Body of pancreas (tissue), 4 donors: Measurements from ENCODE around the gene RASSF5. TPM values are rescaled to one million over a fixed set of nuclear protein-coding genes. Genes with fewer than 3 reads are reported as not detected.
A peak's percentile ranks its signal among the peaks of the same experiment; 100 is the strongest.
"Not testable (repeated sequence)": the region's sequence is repeated elsewhere in the genome, so short reads cannot be mapped to it uniquely, and the experiment has no call there.

Experiments
- ATAC-seq: fragments of 150-250 bp; one replicate; pipeline ENCODE4 v1.9.1; 2016
- DNase-seq, 4 donors: peaks; one replicate each; pipeline ENCODE4 v3.0.0-alpha.2; 2019
- H3K27ac ChIP-seq, 4 donors: fragments of 200-600 bp; sonication (generic); 1 replicate in 3 of 4; 2 replicates in 1 of 4; pipeline versions ENCODE4 v1.5.1 to v1.6.1; 2016 to 2019; ENCODE audit warnings: mild to moderate bottlenecking in 1 of 4, mixed read lengths in 1 of 4, moderate library complexity in 1 of 4
- H3K27me3 ChIP-seq, 2 donors: fragments of 200-600 bp; sonication (generic); one replicate each; pipeline ENCODE4 v1.6.0; 2016; ENCODE audit warnings: mild to moderate bottlenecking in 1 of 2
- H3K36me3 ChIP-seq, 2 donors: fragments of 200-600 bp; sonication (generic); replicated peaks in 1 of 2; 2 replicates each; pipeline ENCODE4 v1.5.1; 2016; ENCODE audit warnings: low read depth in 2 of 2; ENCODE audit not compliant: insufficient read depth in 1 of 2
- H3K4me1 ChIP-seq: fragments of 200-600 bp; sonication (generic); one replicate; pipeline ENCODE4 v1.6.0; 2016
- H3K4me3 ChIP-seq, 2 donors: fragments of 200-600 bp; sonication (generic); 1 replicate in 1 of 2; 2 replicates in 1 of 2; pipeline ENCODE4 v1.5.1; 2016 to 2019
- H3K9me3 ChIP-seq, 3 donors: fragments of 200-600 bp; sonication (generic); 1 replicate in 2 of 3; 2 replicates in 1 of 3; pipeline ENCODE4 v1.5.1; 2016
- CTCF ChIP-seq, 7 experiments: fragments of 450-650 bp in 4 of 7; fragments of 200-600 bp in 3 of 7; sonication (generic) in 3 of 7; IDR thresholded peaks; one replicate each; pipeline ENCODE4 v1.5.1; 2016 to 2019; ENCODE audit warnings: antibody characterized with exemption in 7 of 7
- POLR2A ChIP-seq, 3 donors: fragments of 450-650 bp; IDR thresholded peaks; one replicate each; pipeline ENCODE4 v1.6.1; 2016; ENCODE audit warnings: antibody characterized with exemption in 3 of 3, mild to moderate bottlenecking in 2 of 3
- WGBS, 2 donors: methylation state at CpG; one replicate each; pipeline ENCODE4 v1.1.5; 2017; 5-methylcytosine and 5-hydroxymethylcytosine counted together
- intact Hi-C: fragments of 100-400 bp; cut with DNase I; formaldehyde crosslinking; loops from one replicate; pipeline ENCODE4 v1.15.1; 2023
- total RNA-seq, 2 donors: library from RNA; depleted of rRNA; stranded (reverse); fragments of >200 nt; gene quantifications; one replicate each; pipeline ENCODE4 v1.1.0, GENCODE V29; 2016

Gene RASSF5
- total RNA-seq, 2 donors from 2014 or later: 21.5 to 35.9 TPM

DNA sequence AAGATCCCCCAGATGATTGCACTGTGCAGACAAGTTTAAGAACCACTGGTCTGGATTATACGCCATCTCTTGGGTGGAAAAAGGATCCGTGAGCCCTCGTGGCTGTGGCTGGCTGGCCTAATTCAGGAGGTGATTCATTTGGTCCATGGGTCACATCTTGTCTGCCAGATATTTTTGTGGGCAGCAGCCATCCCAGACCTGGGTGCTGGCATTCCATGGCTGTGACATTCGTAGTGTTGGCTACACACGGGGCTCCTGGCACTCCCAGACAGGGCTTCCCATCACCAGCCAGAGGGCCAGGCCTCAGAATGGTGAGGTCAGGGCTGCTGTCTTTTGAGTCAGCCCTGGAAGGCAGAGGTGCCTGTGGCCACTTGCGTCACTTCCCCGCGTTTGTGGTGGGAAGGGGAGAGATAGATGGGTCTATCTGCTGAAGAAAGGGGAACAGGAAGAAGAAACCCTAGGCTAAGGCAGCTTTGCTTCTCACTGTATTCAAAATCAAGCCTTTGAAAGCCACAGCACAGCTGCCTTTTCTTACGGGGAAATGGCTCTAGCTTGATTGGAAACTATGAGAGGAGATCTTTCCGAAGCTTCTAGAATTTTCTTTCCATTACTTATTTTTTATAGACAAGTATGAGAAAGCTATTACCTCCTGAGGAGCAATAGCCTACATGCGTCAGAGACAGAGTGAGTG is 72.6 kb downstream of the RASSF5 start:
- intact Hi-C loops: no loop called here
- H3K9me3 ChIP-seq: no peaks in the 10 kb centered on the region
- H3K36me3 ChIP-seq: peaks cover 0 to 4% of the 10 kb centered on the region in 2 donors
- WGBS, 2 donors: 72 to 73% methylated on average over 11 of the region's 11 CpGs
- no peak overlapping the region for H3K4me3 ChIP-seq
- ATAC-seq (no peak), DNase-seq (peak in 3 of 4 donors; percentile 34 to 84 (median 47))
- TF ChIP-seq CTCF (IDR thresholded peaks at IDR 0.05) (no peak), POLR2A (IDR thresholded peaks at IDR 0.05) (peak in 1 of 3 donors; percentile 24)
- peaks cover 11% of the 10 kb centered on the region for H3K4me1 ChIP-seq
- peak overlapping the region in 2 of 4 donors; percentile 21 to 45 for H3K27ac ChIP-seq
- H3K27me3 ChIP-seq: no peaks in the 10 kb centered on the region

- no peak for ATAC-seq
- peak overlapping the region in 2 of 4 donors; percentile 3 to 45 for H3K27ac ChIP-seq
- no peaks in the 10 kb centered on the region for H3K27me3 ChIP-seq
- DNase-seq: no peak
- intact Hi-C loops: no loop called here
- TF ChIP-seq CTCF (IDR thresholded peaks at IDR 0.05) (no peak), POLR2A (IDR thresholded peaks at IDR 0.05) (no peak)
- H3K9me3 ChIP-seq: no peaks in the 10 kb centered on the region
- peaks cover 0 to 4% of the 10 kb centered on the region in 2 donors for H3K36me3 ChIP-seq
- no peak overlapping the region for H3K4me3 ChIP-seq
- WGBS, 2 donors: 84 to 86% methylated on average over 8 of the region's 8 CpGs
- H3K4me1 ChIP-seq: peaks cover 11% of the 10 kb centered on the region
Measured at GRCh38 chr1:206580438-206581113, 73.2 kb downstream of the RASSF5 start.

- peaks cover 11% of the 10 kb centered on the region for H3K4me1 ChIP-seq
- ATAC-seq, intact Hi-C loops, H3K27me3 ChIP-seq, DNase-seq, H3K36me3 ChIP-seq, H3K4me3 ChIP-seq, H3K9me3 ChIP-seq: not testable (repeated sequence)
- H3K27ac ChIP-seq: peak overlapping the region in 1 of 4 donors; percentile 45
- 85 to 88% methylated on average over 7 of the region's 7 CpGs for WGBS, 2 donors
Measured at GRCh38 chr1:206581114-206581497, 73.8 kb downstream of the RASSF5 start.

DNA sequence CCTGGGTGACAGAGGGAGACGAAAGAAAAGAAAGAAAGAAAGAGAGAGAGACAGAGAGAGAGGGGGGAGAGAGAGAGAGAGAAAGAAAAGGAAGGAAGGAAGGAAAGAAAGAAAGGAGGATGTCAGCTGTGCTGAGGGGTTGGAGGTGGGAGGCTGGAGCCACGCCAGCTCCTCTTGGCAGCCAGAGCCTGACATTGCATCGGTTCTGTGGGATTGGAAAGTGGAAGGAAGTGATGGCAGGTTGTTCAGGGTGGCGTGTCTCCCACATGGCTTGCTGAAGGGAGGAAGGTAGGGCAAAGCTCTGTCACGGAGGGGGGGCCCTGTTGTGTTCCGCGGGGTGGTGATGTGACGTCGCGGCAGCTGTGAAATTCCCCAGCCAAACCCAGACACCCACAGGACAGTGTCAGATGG is 74.2 kb downstream of the RASSF5 start:
- no peak for TF ChIP-seq CTCF (IDR thresholded peaks at IDR 0.05)
- TF ChIP-seq POLR2A (IDR thresholded peaks at IDR 0.05): no peak
- H3K9me3 ChIP-seq: no peaks in the 10 kb centered on the region
- 52 to 70% methylated on average over 10 of the region's 10 CpGs for WGBS, 2 donors
- H3K36me3 ChIP-seq: peaks cover 0 to 4% of the 10 kb centered on the region in 2 donors
- ATAC-seq (no peak), DNase-seq (peak in 1 of 4 donors; percentile 57)
- no peak overlapping the region for H3K4me3 ChIP-seq
- intact Hi-C loops: no loop called here
- H3K27me3 ChIP-seq: no peaks in the 10 kb centered on the region
- H3K4me1 ChIP-seq: peaks cover 11% of the 10 kb centered on the region
- peak overlapping the region in 1 of 4 donors; percentile 14 for H3K27ac ChIP-seq

- no peak for ATAC-seq
- 79 to 85% methylated on average over 5 of the region's 5 CpGs for WGBS, 2 donors
- H3K27ac ChIP-seq: no peak overlapping the region
- no peak for DNase-seq
- no peaks in the 10 kb centered on the region for H3K9me3 ChIP-seq
- H3K4me1 ChIP-seq: peaks cover 11% of the 10 kb centered on the region
- intact Hi-C loops: loop anchor here (2.0 kb wide), 1 partner anchor 96 kb away; no protein-coding TSS in a partner anchor
- H3K36me3 ChIP-seq: peaks cover 0 to 4% of the 10 kb centered on the region in 2 donors
- no peaks in the 10 kb centered on the region for H3K27me3 ChIP-seq
- TF ChIP-seq POLR2A (IDR thresholded peaks at IDR 0.05) (no peak), CTCF (IDR thresholded peaks at IDR 0.05) (no peak)
- no peak overlapping the region for H3K4me3 ChIP-seq
Measured at GRCh38 chr1:206582537-206582936, 75.2 kb downstream of the RASSF5 start.
